H1 (cell line): ENCODE results near the gene TBKBP1. TPM values are rescaled to one million over a fixed set of nuclear protein-coding genes. Genes with fewer than 3 reads are reported as not detected.

Source experiments
- CTCF ChIA-PET: fragments of 300-600 bp; sonication (Branson Sonifier 250); formaldehyde crosslinking; loops from one replicate; lab custom pipeline; 2021; ENCODE audit not compliant: partially characterized antibody; lab: Charles Lee
- POLR2A ChIA-PET: fragments of 300-600 bp; sonication (Branson Sonifier 250); formaldehyde crosslinking; loops from one replicate; lab custom pipeline; 2021; ENCODE audit warnings: inconsistent platforms; ENCODE audit not compliant: partially characterized antibody; lab: Charles Lee
- DNase-seq, 2 experiments: peaks; one replicate each; pipeline versions ENCODE4 v3.0.0 to v3.0.0-alpha.2; 2010 to 2022; ENCODE audit warnings: low spot score in 2 of 2, low read depth in 1 of 2, mixed read lengths in 1 of 2
- FAIRE-seq: peaks from 2 replicates; lab custom pipeline; 2011; peaks lifted over from hg19 to GRCh38; lab: Jason Lieb, UNC
- H2AFZ ChIP-seq: 2 replicates; pipeline ENCODE4 v1.8.1; 2012; ENCODE audit warnings: low read length, inconsistent platforms
- H2AK5ac ChIP-seq: 2 replicates; pipeline ENCODE4 v1.6.1; 2013; ENCODE audit warnings: low read depth, low read length
- H2BK120ac ChIP-seq: replicated peaks from 2 replicates; pipeline ENCODE3; 2013; ENCODE audit warnings: low read depth, low read length, inconsistent platforms
- H2BK12ac ChIP-seq: 2 replicates; pipeline ENCODE4 v1.6.1; 2013; ENCODE audit warnings: low read depth, low read length
- H2BK15ac ChIP-seq: 2 replicates; pipeline ENCODE4 v1.6.1; 2013; ENCODE audit warnings: low read length
- H2BK20ac ChIP-seq: 2 replicates; pipeline ENCODE4 v1.6.1; 2013; ENCODE audit warnings: low read length
- H2BK5ac ChIP-seq: 2 replicates; pipeline ENCODE4 v1.6.1; 2013; ENCODE audit warnings: low read depth, low read length
- H3K14ac ChIP-seq: 2 replicates; pipeline ENCODE4 v1.6.1; 2013; ENCODE audit warnings: inconsistent platforms; ENCODE audit not compliant: insufficient read length
- H3K18ac ChIP-seq: 2 replicates; pipeline ENCODE4 v1.6.1; 2013; ENCODE audit warnings: low read length; ENCODE audit errors: extremely low read depth
- H3K23ac ChIP-seq: 2 replicates; pipeline ENCODE4 v1.6.1; 2013; ENCODE audit warnings: inconsistent platforms; ENCODE audit not compliant: insufficient read length
- H3K23me2 ChIP-seq: 2 replicates; pipeline ENCODE4 v1.6.1; 2013; ENCODE audit warnings: low read depth, low read length
- H3K27ac ChIP-seq: 2 replicates; pipeline ENCODE4 v1.6.1; 2011; ENCODE audit warnings: low read depth, low read length, inconsistent platforms
- H3K27me3 ChIP-seq, 4 experiments: replicated peaks in 1 of 4; 1 replicate in 1 of 4; 2 replicates in 3 of 4; pipeline versions ENCODE4 v1.6.1 to v1.8.1; 2011 to 2013; ENCODE audit warnings: low read length in 3 of 4, mild to moderate bottlenecking in 3 of 4, inconsistent platforms in 2 of 4, mixed read lengths in 2 of 4, moderate library complexity in 1 of 4; ENCODE audit not compliant: control insufficient read depth in 3 of 4, insufficient read depth in 3 of 4; ENCODE audit errors: extremely low read depth in 1 of 4
- H3K36me3 ChIP-seq, 4 experiments: 2 replicates each; pipeline versions ENCODE4 v1.6.1 to v1.8.1; 2011 to 2013; ENCODE audit warnings: mild to moderate bottlenecking in 4 of 4, low read length in 3 of 4, moderate library complexity in 2 of 4, control low read depth in 1 of 4, inconsistent platforms in 1 of 4; ENCODE audit not compliant: insufficient read depth in 4 of 4, control insufficient read depth in 2 of 4
- H3K4ac ChIP-seq: replicated peaks from 2 replicates; pipeline ENCODE3; 2013; ENCODE audit warnings: low read length, low read depth, mixed read lengths, inconsistent platforms; ENCODE audit not compliant: insufficient read length
- H3K4me1 ChIP-seq, 4 experiments: replicated peaks in 1 of 4; 1 replicate in 1 of 4; 2 replicates in 3 of 4; pipeline versions ENCODE4 v1.6.1 to v1.8.1; 2011 to 2013; ENCODE audit warnings: low read length in 3 of 4, inconsistent platforms in 2 of 4, mixed read lengths in 1 of 4; ENCODE audit not compliant: insufficient read depth in 4 of 4, control insufficient read depth in 3 of 4
- H3K4me2 ChIP-seq, 2 experiments: 2 replicates each; pipeline versions ENCODE4 v1.6.1 to v1.8.1; 2011 to 2013; ENCODE audit warnings: low read depth in 2 of 2, low read length in 2 of 2, control low read depth in 1 of 2, inconsistent platforms in 1 of 2, mild to moderate bottlenecking in 1 of 2; ENCODE audit not compliant: insufficient read depth in 1 of 2
- H3K4me3 ChIP-seq, 4 experiments: fragments of 200-600, 300-600 bp in 1 of 4; sonication (generic), shearing (Covaris generic), sonication (Bioruptor Twin) in 1 of 4; 2 replicates each; pipeline versions ENCODE4 v1.5.1 to v1.8.1; 2011 to 2016; ENCODE audit warnings: low read length in 4 of 4, low read depth in 3 of 4, control low read depth in 2 of 4, inconsistent platforms in 2 of 4, mild to moderate bottlenecking in 2 of 4, mixed read lengths in 1 of 4, moderate library complexity in 1 of 4; ENCODE audit not compliant: insufficient read depth in 2 of 4; ENCODE audit errors: extremely low read depth in 1 of 4
- H3K56ac ChIP-seq: replicated peaks from 2 replicates; pipeline ENCODE3; 2013; ENCODE audit warnings: low read depth, mild to moderate bottlenecking, mixed read lengths, low read length, inconsistent platforms; ENCODE audit not compliant: insufficient read length
- H3K79me1 ChIP-seq: 2 replicates; pipeline ENCODE4 v1.6.1; 2013; ENCODE audit warnings: low read depth, low read length, control low read depth
- H3K79me2 ChIP-seq, 2 experiments: 2 replicates each; pipeline versions ENCODE4 v1.6.1 to v1.8.1; 2012 to 2013; ENCODE audit warnings: low read length in 2 of 2, mild to moderate bottlenecking in 2 of 2, inconsistent platforms in 1 of 2; ENCODE audit not compliant: insufficient read depth in 2 of 2, control insufficient read depth in 1 of 2
- H3K9ac ChIP-seq, 4 experiments: replicated peaks in 1 of 4; 1 replicate in 1 of 4; 2 replicates in 3 of 4; pipeline versions ENCODE4 v1.6.1 to v1.8.1; 2011 to 2013; ENCODE audit warnings: low read depth in 3 of 4, low read length in 3 of 4, control low read depth in 2 of 4, mild to moderate bottlenecking in 2 of 4, moderate library complexity in 2 of 4, inconsistent platforms in 1 of 4; ENCODE audit errors: extremely low read depth in 1 of 4
- H3K9me3 ChIP-seq, 2 experiments: 2 replicates each; pipeline versions ENCODE4 v1.6.1 to v1.8.1; 2012 to 2013; ENCODE audit warnings: mild to moderate bottlenecking in 2 of 2, moderate library complexity in 2 of 2, control low read depth in 1 of 2, inconsistent platforms in 1 of 2, low read depth in 1 of 2, low read length in 1 of 2, mixed read lengths in 1 of 2; ENCODE audit not compliant: insufficient read depth in 2 of 2
- H4K20me1 ChIP-seq, 2 experiments: replicated peaks in 1 of 2; 2 replicates each; pipeline versions ENCODE3 to v1.8.1; 2011 to 2013; ENCODE audit warnings: inconsistent platforms in 2 of 2, low read length in 2 of 2, mild to moderate bottlenecking in 1 of 2; ENCODE audit not compliant: insufficient read depth in 2 of 2, control insufficient read depth in 1 of 2
- H4K5ac ChIP-seq: 2 replicates; pipeline ENCODE4 v1.6.1; 2013; ENCODE audit warnings: low read length, low read depth, mixed read lengths, inconsistent platforms; ENCODE audit not compliant: insufficient read length
- H4K8ac ChIP-seq: 2 replicates; pipeline ENCODE4 v1.8.0; 2013; ENCODE audit warnings: mild to moderate bottlenecking, moderate library complexity, low read length, inconsistent platforms; ENCODE audit not compliant: insufficient read depth; ENCODE audit errors: extremely low read depth
- H4K91ac ChIP-seq: replicated peaks from 2 replicates; pipeline ENCODE3; 2013; ENCODE audit warnings: low read length, mixed read lengths, inconsistent platforms; ENCODE audit not compliant: insufficient read length
- EGR1 ChIP-seq: IDR thresholded peaks from 2 replicates; pipeline ENCODE4 v1.6.1; 2011; ENCODE audit warnings: low read depth, low read length, borderline replicate concordance
- SP1 ChIP-seq: IDR thresholded peaks from 2 replicates; pipeline ENCODE4 v1.6.1; 2011; ENCODE audit warnings: low read depth, low read length
- TCF12 ChIP-seq: IDR thresholded peaks from 2 replicates; pipeline ENCODE4 v1.6.1; 2011; ENCODE audit warnings: low read depth, mild to moderate bottlenecking, low read length
- TEAD4 ChIP-seq: IDR thresholded peaks from 2 replicates; pipeline ENCODE4 v1.6.1; 2012; ENCODE audit warnings: low read depth, low read length, inconsistent platforms, mixed read lengths
- WGBS, 2 experiments: shearing (Covaris generic) in 1 of 2; methylation state at CpG; one replicate each; pipeline versions ENCODE4 v1.1.6 to v1.1.7; 2013 to 2015; ENCODE audit warnings: low lambda C conversion rate in 2 of 2, mixed read lengths in 2 of 2, inconsistent platforms in 1 of 2, low coverage in 1 of 2, missing lambda C conversion rate in 1 of 2; ENCODE audit not compliant: insufficient replicate concordance in 2 of 2, insufficient coverage in 1 of 2, insufficient read length in 1 of 2; ENCODE audit errors: extremely low coverage in 1 of 2, missing lambda C conversion rate in 1 of 2; 5-methylcytosine and 5-hydroxymethylcytosine counted together
- polyA plus RNA-seq, 7 experiments: library from polyadenylated mRNA; depleted of rRNA in 3 of 7; stranded (reverse) in 5 of 7; unstranded in 2 of 7; fragments of >200 nt in 5 of 7; fragments of 200-250 nt in 2 of 7; gene quantifications; 1 replicate in 5 of 7; 2 replicates in 1 of 7; 4 replicates in 1 of 7; pipeline versions ENCODE4 v1.2.1 to v1.2.3, GENCODE V29; 2011 to 2013; ENCODE audit warnings: missing spikeins in 2 of 7, mixed read lengths in 2 of 7
- total RNA-seq: library from RNA; stranded (reverse); fragmentation: NEBNext Ultra II Directional; extraction: Animal tissue kit (Norgen Biotek cat#: 25700); gene quantifications from 2 replicates; pipeline ENCODE4 v1.2.1, GENCODE V29; 2021

The TBKBP1 gene
- total and polyA plus RNA-seq, 2 of the 8 experiments (the other 6 are each of a cell fraction or from before 2014, with no cell fraction given), result 6.3 to 15.1 TPM

DNA sequence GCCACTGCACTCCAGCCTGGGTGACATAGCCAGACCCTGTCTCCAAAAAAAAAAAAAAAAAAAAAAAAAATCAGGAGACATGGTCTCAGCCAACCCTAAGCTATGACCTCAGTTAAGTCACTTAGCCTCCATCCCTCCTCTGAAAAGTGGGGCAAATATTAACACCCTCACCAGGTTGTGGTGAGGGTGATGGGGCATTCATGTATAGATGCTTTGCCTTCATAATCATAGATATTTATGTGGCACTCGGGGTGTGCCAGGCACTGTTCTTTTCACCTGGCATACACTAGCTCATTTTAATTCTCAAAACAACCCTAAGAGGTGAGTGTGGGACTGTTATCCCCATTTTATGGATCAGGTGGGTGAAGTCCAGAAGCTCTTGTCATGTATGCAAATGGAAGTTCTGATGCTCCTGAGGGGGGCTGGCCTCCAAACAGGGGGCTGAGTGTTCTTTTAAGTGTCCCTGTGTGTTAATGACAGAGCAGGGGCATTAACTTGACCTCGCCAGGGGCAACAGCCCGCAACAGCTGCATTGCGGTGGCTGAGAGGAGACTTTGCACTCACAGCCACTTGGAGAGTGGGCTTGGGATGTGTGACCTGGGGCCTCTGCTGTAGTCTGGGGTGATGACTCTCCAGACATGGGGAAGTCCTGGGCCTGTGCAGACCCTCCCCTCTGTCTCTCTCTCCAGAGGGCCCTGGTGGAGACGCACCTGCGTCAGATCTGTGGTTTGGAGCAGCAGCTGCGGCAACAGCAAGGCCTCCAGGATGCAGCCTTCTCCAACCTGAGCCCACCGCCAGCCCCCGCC is 4.1 kb downstream of the TBKBP1 start:
- no peak overlapping the region for H3K23ac ChIP-seq
- no peak overlapping the region for H2BK20ac ChIP-seq
- H3K4ac ChIP-seq, result no peak overlapping the region
- peaks cover 2 to 10% (median 8%) of the 10 kb centered on the region in 4 experiments for H3K4me1 ChIP-seq
- H4K20me1 ChIP-seq, result peaks cover 0 to 3% of the 10 kb centered on the region in 2 experiments
- no peak overlapping the region for H3K4me2 ChIP-seq
- no peak overlapping the region for H2AK5ac ChIP-seq
- no peaks in the 10 kb centered on the region; a peak in 1 of 4 replicates for H3K79me2 ChIP-seq
- FAIRE-seq (no peak), DNase-seq (no peak)
- no peak overlapping the region for H3K9ac ChIP-seq
- H2BK120ac ChIP-seq, result no peak overlapping the region
- H3K27me3 ChIP-seq, result no peaks in the 10 kb centered on the region; a peak in 1 of 7 replicates
- no peaks in the 10 kb centered on the region for H3K9me3 ChIP-seq
- H3K27ac ChIP-seq, result no peak overlapping the region
- TF ChIP-seq TEAD4 (no peak), EGR1 (no peak), SP1 (no peak), TCF12 (no peak)
- H4K8ac ChIP-seq, result no peak overlapping the region
- H3K18ac ChIP-seq, result no peak overlapping the region
- no peak overlapping the region for H3K4me3 ChIP-seq
- H3K79me1 ChIP-seq, result no peaks in the 10 kb centered on the region; the same call in 1 of the 2 replicates
- H3K36me3 ChIP-seq, result peaks cover 0 to 3% (median 0%) of the 10 kb centered on the region in 4 experiments; a peak in 1 of 8 replicates
- ChIA-PET CTCF (interaction anchor here (0.6 to 19.8 kb wide), 13 partner anchors 9 to 399 kb away, joined by 3 to 441 read pairs (median 4); partner anchors contain the start of gene TBX21), POLR2A (interaction anchor here (0.8 to 41.8 kb wide), 3 partner anchors 8 to 36 kb away, joined by 3 to 1575 read pairs (median 3); partner anchors contain the start of gene KPNB1)
- H4K5ac ChIP-seq, result no peak overlapping the region
- H3K56ac ChIP-seq, result no peak overlapping the region
- no peak overlapping the region for H3K14ac ChIP-seq
- no peak overlapping the region for H2BK5ac ChIP-seq
- no peak overlapping the region for H2AFZ ChIP-seq
- H4K91ac ChIP-seq, result no peak overlapping the region
- peaks cover 13% of the 10 kb centered on the region for H3K23me2 ChIP-seq
- 71% methylated on average over 9 of the region's 9 CpGs; no CpG with 5 or more reads in 1 of the 2 experiments for WGBS, 2 experiments
- H2BK12ac ChIP-seq, result no peak overlapping the region
- no peak overlapping the region for H2BK15ac ChIP-seq
